HG03108 (cell line): Measurements from ENCODE around the gene THSD7A.

Source experiments
- ATAC-seq: cut with Tn5 transposase; IDR thresholded peaks from one replicate; pipeline ENCODE4 v1.9.1; 2021; ENCODE audit warnings: moderate library complexity; ENCODE audit not compliant: unreplicated experiment

The THSD7A gene, protein sequence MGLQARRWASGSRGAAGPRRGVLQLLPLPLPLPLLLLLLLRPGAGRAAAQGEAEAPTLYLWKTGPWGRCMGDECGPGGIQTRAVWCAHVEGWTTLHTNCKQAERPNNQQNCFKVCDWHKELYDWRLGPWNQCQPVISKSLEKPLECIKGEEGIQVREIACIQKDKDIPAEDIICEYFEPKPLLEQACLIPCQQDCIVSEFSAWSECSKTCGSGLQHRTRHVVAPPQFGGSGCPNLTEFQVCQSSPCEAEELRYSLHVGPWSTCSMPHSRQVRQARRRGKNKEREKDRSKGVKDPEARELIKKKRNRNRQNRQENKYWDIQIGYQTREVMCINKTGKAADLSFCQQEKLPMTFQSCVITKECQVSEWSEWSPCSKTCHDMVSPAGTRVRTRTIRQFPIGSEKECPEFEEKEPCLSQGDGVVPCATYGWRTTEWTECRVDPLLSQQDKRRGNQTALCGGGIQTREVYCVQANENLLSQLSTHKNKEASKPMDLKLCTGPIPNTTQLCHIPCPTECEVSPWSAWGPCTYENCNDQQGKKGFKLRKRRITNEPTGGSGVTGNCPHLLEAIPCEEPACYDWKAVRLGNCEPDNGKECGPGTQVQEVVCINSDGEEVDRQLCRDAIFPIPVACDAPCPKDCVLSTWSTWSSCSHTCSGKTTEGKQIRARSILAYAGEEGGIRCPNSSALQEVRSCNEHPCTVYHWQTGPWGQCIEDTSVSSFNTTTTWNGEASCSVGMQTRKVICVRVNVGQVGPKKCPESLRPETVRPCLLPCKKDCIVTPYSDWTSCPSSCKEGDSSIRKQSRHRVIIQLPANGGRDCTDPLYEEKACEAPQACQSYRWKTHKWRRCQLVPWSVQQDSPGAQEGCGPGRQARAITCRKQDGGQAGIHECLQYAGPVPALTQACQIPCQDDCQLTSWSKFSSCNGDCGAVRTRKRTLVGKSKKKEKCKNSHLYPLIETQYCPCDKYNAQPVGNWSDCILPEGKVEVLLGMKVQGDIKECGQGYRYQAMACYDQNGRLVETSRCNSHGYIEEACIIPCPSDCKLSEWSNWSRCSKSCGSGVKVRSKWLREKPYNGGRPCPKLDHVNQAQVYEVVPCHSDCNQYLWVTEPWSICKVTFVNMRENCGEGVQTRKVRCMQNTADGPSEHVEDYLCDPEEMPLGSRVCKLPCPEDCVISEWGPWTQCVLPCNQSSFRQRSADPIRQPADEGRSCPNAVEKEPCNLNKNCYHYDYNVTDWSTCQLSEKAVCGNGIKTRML (N-terminal part only)

DNA sequence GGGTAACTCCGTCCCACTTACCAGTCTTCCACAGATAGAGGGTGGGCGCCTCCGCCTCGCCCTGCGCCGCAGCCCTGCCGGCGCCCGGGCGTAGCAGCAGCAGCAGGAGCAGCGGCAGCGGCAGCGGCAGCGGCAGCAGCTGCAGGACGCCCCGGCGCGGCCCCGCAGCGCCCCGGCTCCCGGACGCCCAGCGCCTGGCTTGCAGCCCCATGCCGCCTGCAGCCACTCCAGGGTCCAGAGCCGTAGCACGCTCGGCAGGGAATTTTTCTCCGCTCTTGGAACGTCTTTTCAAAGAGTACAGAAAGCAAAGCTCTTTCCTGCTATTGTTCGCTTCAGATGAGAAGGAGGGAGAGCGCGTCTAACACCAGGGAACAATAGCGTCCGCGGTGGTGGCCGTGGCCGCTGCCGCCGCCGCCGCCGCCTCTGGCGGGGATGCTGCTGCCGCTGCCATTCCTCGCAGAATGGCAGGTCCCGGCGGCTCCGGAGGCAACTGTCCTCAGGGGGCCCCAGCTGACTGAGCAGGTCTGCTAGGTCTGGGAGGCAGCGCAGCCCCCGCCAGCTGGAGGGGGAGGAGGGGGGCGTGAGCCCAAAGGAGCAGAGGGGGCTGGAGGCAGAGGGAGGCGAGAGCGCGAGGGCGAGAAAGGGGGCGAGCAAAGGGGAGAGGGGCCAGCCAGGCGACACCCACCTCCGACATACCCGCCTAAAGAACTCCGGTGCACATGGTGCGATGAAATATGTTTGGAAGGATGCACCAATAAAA lies at the start of gene THSD7A:
Gene THSD7A, minus strand, starts transcription at position 463 of the 760 bp plus-strand sequence. Its CDS starts 252 bp downstream, at position 211.
- ATAC-seq: no peak

DNA sequence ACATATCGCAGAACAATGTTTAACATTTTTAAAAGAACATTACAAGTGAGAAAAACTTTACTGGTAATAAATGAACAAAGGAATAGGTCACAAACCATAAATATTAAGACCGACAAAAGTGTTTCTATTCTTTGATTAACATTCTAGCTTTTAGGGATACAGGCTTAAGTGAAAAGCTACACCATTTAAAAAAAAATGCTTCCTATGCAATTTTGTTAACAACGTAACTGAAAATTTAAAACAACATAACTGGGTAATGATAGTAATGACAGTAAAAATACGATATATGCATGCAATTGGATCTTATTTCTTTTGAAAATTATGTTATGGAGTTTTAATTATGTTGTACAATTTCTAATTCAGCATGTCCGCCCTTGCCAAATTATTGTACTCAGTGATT lies 49.7 kb upstream of the THSD7A start:
- ATAC-seq: no peak

DNA sequence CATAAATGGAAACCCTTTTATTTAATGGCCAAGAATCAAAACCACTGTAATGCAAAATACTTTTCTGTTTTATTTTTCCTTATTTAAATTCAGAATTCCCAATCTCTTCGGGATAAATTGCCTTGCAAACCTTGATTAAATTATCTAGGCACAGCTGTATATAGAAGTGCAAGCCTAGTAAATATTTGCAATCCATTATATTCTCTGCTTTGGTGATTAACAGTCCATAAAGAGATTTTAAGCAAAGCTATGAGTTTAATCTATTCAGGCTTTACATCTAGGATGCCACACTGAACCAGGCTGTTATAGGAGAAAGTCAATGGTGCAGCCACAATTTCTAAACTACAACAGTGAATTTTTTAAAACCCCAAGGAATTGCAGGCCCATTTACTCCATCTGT lies 43.6 kb upstream of the THSD7A start:
- ATAC-seq: no peak

GRCh38 chr7:11865671-11866070 lies 33.7 kb upstream of the THSD7A start:
- ATAC-seq: no peak

DNA sequence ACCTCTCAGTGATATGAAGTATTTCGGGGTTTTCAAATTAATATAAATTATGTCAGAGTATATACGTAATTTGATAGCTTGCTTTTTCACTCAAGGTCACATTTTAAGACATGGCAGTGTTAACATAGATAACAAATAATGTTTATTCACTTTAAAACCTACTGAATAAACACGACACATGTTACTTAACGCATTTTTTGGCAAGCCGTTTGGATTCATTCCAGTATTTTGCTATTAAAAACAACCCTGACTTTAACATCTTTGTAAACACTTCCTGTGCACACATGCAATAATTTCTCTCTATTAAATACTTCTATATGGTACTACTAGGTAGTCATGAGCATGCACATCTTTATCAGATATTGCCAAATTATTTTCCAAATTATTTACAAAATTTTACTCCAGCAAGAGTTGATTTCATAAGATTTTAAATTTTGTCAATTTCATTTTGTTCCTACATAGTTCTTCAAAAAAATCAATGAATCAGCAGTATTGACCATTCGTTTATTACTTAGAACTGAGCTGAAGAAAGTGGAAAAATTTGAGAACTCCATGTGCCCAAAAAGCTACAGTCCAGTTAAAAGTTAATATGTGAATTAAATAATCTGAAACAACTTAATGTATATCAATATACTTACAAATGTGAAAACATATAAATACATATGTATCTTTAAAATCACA lies 26.8 kb upstream of the THSD7A start:
- ATAC-seq: no peak

DNA sequence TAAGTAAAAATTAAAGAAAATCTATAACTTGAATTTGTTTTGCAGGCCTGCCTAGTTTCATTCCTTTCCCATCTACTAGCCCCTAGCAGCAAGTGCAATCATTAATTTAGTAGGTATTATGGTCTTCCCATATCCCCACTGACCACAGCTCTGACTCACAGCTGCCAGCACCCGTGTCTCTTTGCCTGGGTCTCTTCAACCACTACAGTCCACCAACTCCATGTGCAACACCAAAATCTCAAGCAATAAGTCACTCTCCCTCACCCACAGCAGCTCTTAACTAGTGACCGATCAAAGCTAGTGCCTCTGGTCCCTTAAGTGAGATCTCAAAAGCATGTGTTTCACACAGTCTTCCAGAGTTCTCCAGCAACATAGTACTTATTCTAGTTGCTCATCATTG lies 26.0 kb upstream of the THSD7A start:
- ATAC-seq: no peak

GRCh38 chr7:11848251-11848650 lies 16.3 kb upstream of the THSD7A start:
- no peak for ATAC-seq

GRCh38 chr7:11847336-11847735 lies 15.3 kb upstream of the THSD7A start:
- ATAC-seq: no peak

GRCh38 chr7:11846361-11846955 lies 14.5 kb upstream of the THSD7A start:
- ATAC-seq: no peak

DNA sequence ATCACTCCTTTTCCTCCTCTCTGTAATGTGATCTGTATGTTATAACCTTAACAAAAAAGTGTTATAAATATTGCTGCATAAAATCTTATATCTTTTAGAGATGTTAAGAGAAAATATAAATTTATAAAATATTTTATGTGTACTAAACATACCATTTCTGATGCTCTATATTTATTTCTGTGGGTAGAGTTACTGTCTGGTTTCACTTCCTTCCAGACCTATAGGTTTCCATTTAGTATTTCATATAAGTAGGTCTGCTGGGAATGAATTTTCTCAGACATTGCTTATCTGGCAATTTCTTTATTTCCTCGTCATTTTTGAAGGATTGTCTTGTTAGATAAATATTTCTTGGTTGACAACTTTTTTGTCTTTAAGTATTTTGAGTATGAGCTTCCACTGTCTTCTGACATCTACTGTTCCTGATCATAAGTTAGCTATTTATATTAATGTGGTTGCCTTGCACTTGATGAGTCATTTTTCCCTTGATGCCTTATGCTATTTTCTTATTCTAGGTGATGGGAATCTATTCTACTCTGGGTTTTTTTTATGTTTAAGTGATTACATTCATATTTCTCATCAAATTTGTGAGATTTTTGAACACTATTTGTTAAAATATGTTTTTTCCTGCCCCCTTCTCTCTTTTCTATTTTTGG lies 11.2 kb upstream of the THSD7A start:
- peak; percentile 43 for ATAC-seq

GRCh38 chr7:11841657-11842056 lies 9.7 kb upstream of the THSD7A start:
- no peak for ATAC-seq

DNA sequence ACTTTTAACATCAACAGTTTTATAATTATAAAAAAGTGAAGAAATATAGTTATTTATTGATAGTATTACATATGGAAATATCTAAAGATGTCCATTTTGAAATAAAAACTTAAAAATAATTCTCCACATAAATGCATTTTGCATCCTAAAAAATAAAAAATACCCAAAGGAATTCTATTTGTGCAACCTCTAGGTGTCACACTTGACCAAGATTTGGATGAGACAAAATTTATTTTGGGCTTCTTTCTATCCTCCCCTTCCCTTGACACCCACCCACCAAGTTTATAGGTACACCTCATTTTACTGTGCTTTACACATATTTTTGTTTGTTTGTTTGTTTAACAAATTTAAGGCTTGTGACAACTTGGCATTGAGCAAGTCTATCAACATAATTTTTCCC lies 3.3 kb upstream of the THSD7A start:
- ATAC-seq: no peak

DNA sequence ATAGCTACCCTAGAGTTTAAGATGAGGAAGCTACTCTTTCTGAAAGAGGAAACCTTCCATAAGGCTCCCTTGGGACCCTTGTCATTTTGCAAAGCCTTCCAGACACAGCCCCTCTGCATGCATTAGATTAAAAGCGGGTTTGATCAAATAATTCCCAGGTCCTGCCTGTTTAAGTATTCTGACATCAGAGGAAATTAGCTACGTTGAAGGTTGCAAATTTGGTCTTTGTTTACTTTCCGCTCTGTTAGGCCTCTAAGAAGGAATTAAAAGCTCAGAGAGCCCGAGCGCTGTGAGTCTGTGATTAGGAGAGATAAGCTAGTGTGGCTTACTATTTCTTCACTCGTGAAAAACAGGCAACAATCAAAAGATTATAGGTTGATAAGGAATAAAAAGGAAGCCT lies 1.4 kb upstream of the THSD7A start:
- ATAC-seq: no peak

- ATAC-seq: no peak
These were observed 752 bp downstream of the THSD7A start for GRCh38 chr7:11831156-11831735.

DNA sequence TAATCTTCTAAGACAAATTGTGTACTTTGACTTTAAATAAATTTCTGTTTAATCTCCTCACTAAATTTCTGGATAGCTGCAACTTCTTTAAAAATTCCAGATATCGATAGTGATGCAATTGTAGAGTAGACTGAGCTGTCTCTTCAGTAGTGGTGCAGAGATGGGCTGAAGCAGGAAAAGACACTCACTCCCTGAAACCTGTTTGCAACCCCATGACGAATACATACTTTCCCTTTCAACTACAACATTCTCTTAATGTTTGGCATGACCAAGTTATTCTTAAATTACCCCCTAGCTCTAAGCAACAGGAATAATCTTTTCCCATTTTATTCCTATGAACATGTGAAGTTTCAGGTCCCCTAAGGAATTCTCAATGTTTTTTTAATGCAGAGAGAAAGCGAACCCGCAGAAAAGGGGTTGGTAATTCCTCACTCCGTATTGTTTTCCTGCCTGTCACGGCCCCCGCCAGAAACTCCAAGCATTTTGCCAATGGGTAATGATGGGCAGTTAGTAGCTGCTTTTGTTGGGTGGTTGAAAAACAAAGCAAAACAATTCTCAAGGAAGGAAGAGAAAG lies 1.3 kb downstream of the THSD7A start:
- ATAC-seq: no peak

DNA sequence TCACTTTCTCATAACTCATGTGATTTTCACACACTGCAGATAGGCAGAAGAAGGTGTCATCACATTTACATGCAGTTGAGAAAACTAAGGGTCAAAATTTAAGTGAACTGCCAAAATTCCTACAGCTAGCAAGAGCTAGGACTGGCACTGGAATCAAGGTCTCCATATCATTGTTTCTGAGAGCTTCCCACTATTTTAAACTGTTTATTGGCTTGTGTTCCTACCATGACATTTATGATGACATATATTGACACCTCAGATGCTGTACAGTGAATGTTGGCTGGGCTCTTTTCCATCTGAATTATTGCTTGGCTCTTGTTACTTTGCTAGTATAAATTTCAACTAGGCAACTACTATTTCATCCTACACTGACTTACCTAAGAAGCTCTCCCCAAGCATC lies 2.0 kb downstream of the THSD7A start:
- ATAC-seq: no peak

GRCh38 chr7:11819947-11820346 lies 12.1 kb downstream of the THSD7A start:
- no peak for ATAC-seq

DNA sequence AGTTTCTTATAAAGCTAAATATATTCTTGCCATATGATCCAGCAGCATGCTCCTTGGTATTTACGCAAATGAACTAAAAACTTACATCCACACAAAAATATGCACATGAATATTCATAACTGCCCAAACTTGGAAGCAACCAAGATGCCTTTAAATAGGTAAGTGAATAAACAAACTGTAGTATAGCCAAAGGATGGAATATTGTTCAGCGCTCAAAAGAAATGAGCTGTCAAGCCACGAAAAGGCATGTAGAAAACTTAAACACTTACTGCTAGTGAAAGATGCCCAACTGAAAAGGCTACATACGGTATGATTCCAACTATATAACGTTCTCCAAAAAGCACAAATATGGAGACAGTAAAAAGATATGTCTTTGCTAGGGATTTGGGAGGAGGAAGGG lies 12.7 kb downstream of the THSD7A start:
- ATAC-seq: no peak
